ENCODE data around the gene PARVB. TPM values are rescaled to one million over a fixed set of nuclear protein-coding genes. Genes with fewer than 3 reads are reported as not detected.
A peak's percentile ranks its signal among the peaks of the same experiment; 100 is the strongest.

PARVB gene, protein sequence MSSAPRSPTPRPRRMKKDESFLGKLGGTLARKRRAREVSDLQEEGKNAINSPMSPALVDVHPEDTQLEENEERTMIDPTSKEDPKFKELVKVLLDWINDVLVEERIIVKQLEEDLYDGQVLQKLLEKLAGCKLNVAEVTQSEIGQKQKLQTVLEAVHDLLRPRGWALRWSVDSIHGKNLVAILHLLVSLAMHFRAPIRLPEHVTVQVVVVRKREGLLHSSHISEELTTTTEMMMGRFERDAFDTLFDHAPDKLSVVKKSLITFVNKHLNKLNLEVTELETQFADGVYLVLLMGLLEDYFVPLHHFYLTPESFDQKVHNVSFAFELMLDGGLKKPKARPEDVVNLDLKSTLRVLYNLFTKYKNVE
- total RNA-seq, result 6.6 TPM

DNA sequence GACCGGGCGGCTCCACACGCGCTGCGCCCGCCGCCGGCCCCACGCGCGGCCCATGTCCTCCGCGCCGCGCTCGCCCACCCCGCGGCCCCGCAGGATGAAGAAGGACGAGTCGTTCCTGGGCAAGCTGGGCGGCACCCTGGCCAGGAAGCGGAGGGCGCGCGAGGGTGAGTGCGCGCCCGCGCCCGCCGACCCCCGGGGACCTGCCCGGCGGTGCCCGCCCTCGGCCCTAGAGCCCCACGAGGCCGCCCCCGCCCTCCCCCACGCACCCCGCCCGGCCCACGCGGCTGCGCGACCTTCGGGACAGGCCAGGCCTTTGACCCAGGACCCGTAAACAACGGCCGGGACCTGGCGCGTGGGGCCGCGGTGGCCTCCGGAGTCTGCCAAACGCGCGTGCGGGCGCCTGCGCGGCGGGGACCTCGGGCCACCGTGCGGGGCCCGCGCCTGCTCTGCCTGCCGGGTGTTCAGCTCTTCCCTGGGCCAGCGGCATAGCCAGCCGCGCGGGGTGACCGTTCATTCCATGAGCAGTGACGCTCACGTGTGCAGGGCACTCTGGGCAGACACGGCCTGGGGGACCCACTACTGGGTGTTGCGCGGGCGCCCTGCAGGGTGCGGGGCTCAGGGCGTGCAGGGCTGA is at the start of gene PARVB:
Gene PARVB, plus strand, starts transcription at position 15 of the 634 bp plus-strand sequence. Its CDS starts 38 bp downstream, at position 53.
- DNase-seq, result no peak

DNA sequence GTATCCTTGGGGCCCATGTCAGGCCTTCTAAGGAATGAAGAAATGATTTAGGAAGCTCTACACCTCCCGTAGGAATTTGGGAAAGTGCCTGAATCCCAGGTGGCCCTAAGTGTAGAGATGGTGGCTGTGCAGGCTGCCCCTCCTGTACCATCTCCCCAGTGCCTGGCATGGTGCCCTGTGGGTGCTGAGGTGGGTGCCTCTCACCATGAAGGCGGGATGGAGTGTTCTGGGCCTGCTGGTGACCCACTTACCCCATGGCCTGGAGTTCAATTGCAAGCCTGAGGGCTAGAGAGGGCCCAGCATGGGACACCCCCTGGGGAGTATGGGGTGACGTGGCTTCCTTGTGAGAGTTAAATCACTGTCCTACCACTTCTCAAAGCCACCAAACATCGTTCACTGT is 49.1 kb upstream of the PARVB start:
- DNase-seq, result no peak

DNA sequence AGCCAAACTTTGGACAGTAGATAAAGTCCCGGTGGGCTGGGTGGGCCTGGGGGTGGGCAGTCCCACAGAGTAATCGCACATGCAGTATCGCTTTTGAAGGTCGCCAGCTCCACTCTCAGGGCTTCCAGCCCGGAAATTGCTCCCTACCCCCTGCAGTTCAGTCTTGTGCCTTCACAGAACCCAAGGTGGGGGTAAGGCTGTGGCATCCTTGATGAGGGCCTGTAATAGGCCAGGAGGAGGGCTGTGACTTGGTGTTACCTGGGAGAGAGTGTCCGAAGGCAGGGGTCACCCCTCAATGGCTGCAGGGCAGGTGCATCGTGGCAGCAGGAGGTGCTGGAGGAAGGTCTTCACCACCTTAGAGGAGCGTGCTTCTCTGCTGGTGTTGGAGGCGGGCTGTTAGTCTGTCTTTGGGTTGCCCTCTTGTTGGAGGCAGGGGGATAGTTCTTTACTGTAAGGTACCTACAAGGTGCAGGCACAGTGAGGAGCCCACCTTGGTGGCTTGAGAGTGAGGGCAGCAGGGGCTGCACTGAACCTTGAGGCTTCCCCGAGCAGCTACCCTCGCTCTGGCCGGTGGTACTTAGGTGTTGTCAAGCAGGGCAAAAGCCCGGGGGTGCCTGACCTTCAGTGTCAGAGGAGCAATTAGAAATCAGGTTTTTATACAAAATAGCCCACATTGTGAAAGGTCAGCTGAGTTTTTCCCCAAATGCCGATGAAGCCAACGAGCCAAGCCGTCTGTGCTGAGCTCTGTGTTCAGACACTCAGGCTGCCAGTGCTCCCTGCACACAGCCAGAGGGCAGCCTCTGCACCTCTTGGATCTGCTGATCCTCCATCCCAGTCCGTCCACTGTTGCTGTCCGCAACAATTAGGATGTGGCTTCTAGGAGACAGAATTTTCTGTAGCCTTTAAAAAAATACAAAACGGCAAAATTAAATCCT is 47.0 kb upstream of the PARVB start:
- no peak for DNase-seq

DNA sequence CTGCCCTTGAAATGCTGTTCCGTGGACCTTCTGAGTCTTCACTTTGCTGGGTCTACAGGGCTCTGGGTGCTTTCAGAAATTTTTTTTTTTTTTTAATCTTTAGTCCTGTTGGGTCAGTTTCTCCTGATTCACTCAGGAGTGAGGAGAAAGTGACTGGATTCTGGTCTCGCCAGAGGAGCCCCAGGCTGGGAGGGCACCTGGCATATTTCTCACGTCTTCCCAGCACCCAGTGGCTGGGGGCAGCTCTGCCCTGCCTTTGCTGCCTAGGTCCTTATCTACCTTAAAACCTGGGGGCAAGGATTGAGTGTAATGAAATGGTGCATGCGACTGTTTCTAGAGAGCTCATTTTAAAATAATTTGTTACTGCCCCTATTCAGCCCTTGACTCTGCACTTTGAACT is 45.5 kb upstream of the PARVB start:
- no peak for DNase-seq

DNA sequence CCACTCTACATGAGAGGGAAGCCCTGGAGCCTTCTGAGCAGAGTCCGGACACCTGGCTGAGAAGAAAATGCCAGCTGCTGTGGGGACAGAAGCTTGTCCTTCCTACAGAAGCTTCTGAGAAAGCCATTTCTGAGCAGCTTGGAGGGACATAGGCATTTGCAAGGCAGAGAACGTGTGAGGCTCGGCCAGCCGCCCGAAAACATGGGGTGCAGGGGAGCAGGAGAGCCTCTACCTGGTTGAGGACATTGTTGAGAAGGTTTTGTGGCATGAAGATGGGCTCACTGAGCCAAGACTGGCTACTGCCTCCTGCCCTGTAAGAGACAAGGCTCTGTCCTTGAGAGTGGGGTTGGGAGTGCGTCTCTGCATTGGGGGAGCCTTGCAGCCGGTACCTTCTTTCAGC is 43.5 kb upstream of the PARVB start:
- no peak for DNase-seq

DNA sequence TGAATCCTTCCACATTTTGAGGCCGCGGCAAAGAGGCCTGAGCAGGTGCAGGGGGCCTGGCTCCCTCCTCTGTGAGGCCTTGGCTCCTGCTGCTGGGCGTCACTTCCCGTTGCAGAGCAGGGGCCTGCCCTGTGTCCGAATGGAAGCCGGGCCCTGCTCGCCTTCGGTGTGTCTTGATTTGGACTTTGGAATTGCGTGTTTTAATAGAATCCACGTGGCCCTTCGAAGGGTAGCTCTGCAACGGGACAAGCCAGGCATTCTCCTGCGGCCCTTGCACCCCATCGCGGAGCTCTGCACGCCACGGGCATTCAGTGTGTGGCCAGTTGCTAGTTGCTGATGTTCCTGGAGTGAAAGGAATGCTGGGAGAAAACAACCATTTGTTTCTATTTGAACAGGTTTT is 43.1 kb upstream of the PARVB start:
- no peak for DNase-seq

DNA sequence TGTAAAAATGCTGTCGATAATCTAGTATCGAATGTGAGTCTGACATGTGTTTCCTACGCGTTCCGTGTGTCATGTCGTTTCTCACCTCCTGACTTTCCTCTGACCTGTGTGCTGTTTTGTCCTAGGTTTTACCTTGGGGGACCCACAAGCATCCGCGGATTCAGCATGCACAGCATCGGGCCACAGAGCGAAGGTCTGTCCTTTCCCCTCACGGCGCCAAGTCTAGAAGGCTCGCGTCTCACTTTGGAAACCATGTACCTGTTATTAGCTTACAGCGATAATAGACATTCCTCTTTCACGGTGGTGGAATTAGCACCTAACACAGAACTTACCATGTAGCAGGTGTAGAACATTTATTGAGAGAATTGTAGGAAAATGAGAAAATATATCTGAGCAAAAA is 40.3 kb upstream of the PARVB start:
- DNase-seq, result no peak

DNA sequence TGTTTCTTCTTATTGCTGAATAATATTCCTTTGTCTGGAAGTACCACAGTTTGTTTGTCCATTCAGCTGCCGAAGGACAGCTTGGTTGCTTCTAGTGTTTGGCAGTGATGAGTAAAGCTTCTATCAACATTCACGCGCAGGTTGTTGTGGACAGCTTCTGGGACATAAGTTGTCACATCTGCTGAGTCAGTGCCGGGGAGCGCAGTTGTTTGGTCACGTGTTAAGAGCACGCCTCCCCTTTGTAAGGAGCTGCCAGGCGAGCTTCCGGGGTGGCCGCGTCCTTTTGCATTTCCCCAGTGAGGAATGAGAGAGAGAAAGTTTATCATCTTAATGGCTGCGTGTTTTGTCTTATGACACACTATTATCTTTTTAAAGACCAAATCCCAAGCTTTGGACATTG is 38.6 kb upstream of the PARVB start:
- DNase-seq, result no peak

DNA sequence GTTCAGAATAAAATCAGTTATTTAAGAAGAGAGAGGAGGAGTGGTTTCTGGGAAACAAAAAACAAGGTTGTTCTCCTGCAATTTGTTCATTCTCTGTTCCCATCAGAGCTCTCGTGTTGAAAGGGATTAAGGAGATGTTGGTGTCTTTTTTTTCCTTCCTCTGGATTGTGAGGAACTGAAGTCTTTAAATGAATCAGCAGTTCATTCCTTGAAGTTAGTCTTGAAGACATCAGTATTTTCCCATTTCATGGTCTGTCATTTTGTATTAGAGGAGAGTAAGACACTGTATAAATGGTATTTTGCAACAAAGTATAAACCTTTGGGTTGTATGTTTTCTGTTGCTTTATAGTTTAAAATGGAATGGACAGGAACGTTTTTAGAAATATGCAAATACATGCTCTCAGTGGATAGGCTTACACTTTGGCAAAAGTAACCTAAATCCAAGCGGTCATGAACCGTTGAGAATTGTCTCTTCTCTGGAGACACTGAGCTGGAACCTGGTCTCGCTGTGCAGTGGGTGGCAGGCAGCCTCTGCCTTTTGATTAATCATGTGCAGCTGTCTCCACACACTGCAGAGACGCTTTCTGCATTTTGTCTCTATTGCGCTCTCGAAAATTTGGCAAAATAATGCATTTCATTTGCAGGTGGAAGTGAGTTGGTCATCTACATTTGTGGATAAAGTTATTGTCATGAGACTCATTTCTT is 35.8 kb upstream of the PARVB start:
- DNase-seq, result no peak

DNA sequence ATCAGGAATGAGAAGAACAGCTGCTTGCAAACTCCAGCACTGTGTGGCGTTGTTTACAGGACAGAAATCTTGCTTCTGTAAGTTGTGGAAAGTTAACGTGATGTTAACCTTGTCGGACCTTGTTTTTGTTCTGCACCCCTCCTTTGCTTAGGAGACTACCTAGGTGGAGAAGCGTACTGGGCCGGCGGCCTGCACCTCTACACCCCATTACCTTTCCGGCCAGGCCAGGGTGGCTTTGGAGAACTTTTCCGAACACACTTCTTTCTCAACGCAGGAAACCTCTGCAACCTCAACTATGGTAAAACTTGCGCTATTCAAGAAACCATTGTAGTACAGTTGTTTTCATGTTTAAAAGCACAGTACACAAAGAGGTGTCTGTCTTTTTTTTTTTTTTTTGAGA is 35.1 kb upstream of the PARVB start:
- DNase-seq, result no peak

DNA sequence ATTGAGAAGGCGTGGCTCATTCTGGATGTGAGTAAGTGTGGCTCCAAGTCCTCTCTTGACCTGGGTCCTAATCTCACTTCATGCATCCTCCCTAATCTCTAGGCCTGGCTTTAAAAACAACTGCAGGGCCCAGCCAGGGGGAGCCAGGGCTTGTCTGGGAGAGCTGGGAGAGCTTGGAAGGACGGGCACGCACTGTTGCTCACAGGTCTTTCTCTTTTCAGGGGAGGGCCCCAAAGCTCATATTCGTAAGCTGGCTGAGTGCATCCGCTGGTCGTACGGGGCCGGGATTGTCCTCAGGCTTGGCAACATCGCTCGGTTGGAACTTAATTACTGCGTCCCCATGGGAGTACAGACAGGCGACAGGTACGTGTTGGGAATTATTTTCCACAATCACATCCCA is 34.1 kb upstream of the PARVB start:
- DNase-seq, result no peak

DNA sequence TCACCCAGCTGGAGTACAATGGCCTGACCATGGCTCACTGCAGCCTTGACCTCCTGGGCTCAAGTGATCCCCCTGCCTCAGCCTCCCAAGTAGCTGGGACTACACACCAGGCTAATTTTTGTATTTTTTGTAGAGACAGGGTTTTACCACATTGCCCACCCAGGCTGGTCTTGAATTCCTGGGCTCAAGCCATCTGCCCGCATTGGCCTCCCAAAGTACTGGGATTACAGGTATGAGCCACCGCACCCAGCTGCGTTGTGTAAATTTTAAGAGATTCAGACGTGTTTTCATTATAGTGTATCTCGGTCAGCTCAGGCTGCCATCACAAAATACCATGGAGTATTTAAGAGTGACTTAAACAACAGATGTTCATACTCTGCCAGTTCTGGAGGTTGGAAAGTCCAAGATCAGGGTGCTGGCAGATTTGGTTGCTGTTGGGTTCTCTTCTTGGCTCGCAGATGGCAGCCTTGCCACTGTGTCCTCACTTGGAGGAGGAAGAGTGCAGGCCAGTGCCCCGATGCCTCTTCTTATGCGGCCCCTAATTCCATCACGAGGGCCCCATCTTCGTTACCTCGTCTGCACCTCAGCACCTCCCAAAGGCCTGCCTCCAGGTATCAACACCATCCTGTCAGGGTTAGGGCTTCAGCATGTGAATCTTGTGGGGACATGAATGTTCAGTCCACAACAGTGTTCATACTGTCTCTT is 32.6 kb upstream of the PARVB start:
- DNase-seq, result no peak

DNA sequence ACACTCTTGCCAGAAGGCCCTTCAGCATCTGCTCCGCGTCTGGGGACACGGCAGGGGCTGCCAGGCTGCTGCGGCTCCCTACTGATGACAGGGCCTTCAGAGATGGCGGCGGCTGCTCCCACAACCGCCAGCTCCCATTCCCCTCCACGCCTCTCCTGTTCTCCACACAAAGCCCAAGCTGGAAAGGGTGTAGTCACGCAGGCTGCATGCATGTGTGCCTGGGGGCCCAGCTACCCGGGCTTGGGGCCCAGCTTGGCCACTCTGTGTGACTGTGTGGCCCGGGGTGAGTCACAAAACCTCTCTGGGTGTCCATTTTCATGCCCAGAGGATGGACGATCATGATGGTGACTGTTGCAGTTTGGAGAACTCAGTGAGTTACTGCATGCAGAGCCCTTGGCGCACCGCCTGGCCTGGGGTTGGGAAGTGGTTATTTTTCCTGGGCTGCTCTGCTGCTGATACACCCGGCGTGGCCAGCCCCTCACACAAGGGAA is 31.7 kb upstream of the PARVB start:
- DNase-seq, result no peak

DNA sequence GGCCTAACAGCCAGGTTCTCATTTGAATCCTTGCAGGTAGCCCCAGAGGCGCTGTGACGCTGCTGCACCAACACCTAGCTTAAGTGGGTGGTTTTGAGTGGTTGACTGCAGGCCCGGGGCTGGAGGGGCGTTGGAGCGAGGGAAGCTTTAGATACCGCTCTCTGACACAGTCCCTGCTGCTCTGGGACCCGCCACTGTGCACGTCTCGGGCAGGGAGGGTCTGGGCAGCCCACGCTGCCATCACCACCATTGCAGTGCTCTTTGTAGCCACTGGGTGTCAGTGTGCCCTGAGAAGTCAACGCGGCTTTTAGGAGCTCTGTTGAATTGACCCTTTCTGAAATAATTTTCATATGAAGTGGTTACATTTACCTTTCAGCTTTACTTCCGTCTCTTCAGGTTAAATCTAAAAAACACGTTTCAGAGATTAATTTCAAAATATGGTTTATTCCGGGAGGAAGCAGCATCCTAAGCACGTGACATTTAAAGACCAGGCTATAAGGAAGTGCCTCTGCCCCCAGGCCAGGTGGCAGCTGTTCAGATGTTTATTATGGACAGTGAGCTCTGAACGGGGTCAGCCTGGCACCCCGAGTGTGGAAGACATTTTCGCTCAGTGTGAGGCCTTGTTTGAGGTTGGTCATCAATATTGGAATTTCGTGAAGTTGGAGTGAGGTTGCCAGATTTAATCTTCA is 30.9 kb upstream of the PARVB start:
- peak; percentile 32 for DNase-seq

DNA sequence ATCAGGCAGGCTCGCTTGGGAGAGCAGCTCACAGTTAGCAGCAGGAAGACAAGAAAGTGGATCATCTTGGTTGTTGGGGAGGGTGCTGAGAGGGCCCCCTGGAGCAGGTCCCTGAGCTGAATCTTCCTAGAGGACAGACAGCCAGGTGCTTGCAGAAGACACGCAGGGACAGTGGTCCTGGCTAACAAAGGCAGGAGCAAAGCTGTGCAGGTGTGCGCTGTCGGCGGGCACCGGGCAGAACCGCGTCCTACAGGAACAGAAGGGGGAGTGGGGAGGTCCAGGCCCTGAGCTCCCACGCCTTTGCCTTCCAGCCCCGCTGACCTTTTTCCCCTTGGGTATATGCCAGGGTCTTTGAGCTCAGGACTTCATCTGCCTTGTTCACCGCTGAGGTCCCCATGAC is 30.1 kb upstream of the PARVB start:
- DNase-seq, result no peak

DNA sequence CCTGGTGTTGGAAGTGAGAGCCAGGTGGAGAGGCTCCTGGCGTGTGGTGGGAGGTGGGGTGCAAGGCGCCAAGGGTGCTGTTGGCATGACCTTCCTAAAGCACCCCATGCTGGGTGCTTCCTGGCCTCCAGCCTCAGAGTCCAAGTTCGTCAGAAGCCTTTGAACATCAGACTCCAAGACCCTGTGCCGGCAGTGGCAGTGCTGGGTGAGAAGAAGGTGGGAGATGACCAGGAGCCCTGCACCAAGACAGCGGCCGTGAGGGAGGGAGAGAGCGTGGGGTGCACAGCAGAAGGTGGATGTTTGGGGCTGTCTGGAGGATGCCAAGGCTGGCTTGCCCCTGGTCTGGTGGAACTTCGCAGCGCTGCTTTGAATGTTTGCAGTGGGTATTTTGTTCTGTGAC is 29.7 kb upstream of the PARVB start:
- DNase-seq, result no peak

DNA sequence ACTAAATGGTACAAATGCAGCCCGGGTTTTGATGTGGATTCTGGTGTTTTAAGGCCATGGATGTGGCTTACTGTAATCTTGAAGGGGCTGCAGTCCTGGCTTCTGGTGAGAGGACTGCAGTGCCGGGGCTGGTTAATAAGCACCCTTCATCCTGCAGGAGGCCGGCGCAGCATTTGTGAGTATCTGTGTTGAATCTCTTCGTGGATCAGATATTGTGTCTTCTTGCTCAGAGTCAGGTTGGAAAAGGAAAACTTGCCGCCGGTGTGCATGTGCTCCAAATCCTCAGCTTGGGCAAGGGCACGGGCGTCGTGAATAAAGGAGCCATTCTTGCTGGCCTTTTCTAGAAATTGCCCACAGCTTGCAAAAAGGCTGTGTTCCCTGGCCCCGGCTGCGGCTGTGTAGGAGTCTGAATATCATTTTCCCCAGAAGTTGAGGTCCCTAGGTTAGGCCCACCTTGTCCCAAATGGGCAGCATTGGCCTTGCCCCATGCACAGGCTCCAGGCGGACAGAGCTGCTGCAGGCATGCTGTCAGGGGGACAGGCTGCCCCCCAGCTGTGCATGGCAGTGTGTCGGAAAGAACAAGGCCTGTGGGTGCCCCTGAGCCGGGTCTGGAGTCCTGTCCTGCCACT is 28.9 kb upstream of the PARVB start:
- no peak for DNase-seq

DNA sequence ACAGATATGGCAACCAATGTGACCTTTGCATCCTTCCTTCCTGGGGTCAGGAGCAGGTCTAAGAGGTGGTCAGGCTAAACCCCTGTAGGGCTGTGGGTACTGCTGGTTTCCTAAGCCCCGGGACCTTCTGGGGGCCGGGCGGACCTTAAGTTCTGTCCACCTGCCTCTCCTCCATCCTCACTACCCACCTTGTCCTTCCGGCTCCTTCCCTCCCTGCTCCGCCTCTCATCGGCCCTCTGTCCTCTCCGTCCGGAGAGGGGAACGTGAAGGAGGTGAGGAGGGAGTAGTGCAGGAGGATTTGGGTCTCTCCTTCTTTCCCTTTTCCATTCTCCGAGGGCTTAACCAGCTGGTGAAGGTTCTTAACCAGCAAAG is 28.3 kb upstream of the PARVB start:
- no peak for DNase-seq

DNA sequence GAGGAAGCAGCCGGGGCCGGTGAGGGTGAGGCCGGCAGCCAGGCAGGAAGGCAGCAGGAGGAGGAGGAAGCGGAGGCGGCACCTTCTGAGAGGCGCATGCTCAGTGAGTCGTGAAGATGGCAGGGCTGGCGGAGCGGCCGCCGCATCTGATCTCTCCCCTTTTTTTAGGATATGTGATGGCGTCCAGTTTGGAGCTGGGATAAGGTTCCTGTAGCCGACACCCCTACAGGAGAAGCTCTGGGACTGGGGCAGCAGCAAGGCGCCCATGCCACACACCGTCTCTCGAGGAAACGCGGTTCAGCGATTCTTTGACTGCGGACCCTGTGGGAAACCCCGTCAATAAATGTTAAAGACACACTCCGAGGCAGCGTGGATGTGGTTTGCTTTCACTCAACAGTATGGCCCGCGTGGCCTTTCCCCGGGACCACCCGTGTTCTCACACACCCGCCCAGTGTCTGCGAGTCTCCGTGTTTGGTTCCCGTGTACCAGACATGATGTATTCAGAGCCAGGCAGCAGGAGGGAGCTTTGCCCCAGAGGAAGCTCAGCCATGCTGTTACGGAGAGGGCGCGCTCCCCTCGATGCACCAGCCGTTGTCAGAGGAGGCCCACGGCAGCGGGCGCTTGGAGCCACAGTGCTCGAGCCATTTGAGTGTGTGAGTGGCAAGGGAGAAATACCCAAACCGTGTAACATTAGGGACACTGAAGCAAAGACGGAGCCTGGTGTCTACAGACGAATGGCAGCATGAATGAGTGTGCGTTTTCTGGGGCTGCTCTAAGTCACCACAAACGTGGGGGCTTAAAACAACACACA is 27.7 kb upstream of the PARVB start:
- no peak for DNase-seq

DNA sequence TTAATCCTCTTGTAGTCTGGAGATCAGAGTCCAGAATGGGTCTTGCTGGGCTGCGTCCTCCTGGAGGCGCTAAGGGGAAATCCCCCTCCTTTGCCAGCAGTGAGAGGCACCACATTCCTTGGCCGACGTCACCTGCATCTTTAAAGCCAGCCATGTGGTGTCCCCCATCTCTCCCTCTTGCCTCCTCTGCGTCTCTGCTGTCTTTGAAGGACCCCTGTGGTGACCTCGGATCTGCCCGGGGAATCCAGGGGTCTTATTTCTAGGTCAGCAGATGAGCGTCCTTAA is 27.2 kb upstream of the PARVB start:
- DNase-seq, result no peak

Data from skin of body (tissue), 2 donors.